Fibroblast of lung (primary cell): Measurements from ENCODE around the gene ATP13A4.

Source experiments
- EZH2 ChIP-seq: IDR thresholded peaks from 2 replicates; pipeline ENCODE4 v1.5.1; 2012; ENCODE audit warnings: low read length, control low read depth, mild to moderate bottlenecking; ENCODE audit errors: missing control alignments
- TF ChIP-seq, protein P1 (sequence below), 2 donors: IDR thresholded peaks in 1 of 2; conservative IDR thresholded peaks in 1 of 2; 1 replicate in 1 of 2; 2 replicates in 1 of 2; pipeline ENCODE4 v1.5.1; 2011 to 2012; ENCODE audit warnings: low read length in 2 of 2, control low read depth in 1 of 2, inconsistent platforms in 1 of 2, low read depth in 1 of 2, mild to moderate bottlenecking in 1 of 2

DNA sequence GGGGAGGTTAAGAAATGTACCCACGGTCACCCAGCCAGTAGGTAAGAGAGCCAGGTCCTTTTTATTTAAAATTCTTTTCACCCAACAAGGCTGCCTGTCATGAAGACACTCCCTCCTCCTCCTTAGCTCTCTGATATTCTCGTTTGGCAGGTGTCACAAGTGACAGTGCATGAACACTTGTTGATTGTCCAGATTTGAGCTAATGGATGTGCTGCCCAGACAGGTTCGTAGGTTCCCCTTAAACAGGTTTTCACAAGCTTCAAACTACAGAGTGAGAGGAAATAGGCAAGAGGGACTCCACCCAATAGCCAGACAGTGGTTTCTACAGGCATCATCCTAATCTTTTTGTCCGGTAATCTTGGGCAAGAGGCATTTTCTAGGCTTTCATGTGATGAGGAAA lies 32.2 kb downstream of the ATP13A4 start:
- TF ChIP-seq EZH2 = no peak
- TF ChIP-seq, protein P1, sequence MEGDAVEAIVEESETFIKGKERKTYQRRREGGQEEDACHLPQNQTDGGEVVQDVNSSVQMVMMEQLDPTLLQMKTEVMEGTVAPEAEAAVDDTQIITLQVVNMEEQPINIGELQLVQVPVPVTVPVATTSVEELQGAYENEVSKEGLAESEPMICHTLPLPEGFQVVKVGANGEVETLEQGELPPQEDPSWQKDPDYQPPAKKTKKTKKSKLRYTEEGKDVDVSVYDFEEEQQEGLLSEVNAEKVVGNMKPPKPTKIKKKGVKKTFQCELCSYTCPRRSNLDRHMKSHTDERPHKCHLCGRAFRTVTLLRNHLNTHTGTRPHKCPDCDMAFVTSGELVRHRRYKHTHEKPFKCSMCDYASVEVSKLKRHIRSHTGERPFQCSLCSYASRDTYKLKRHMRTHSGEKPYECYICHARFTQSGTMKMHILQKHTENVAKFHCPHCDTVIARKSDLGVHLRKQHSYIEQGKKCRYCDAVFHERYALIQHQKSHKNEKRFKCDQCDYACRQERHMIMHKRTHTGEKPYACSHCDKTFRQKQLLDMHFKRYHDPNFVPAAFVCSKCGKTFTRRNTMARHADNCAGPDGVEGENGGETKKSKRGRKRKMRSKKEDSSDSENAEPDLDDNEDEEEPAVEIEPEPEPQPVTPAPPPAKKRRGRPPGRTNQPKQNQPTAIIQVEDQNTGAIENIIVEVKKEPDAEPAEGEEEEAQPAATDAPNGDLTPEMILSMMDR (conservative IDR thresholded peaks at IDR 0.05 in 1 of 2, IDR thresholded peaks at IDR 0.05 in 1 of 2; ENCODE audit: low read depth in 1 of 2, low read length in 2 of 2) = no peak
